Measurements from ENCODE around the gene PIEZO1.

DNA sequence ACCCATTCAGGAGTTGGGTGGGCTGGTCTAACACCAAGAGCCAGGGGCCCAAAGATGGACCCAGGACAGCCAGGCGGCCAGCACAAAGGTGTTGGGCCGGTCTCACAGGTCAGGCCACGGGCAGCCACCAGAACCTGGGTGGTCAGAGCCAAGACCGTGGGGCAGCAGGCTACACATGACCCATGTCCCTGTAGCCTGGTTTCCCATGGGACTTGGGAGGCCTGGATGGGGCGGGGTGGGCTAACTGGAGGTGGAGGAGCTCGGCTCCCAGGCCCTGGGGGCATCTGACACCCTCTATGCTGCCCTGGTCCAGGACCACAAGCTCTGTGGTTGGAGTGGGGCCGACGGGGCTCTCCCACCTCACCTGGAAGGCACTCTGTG, 61.5 kb downstream of the PIEZO1 start:
- TF ChIP-seq CTCF (IDR thresholded peaks at IDR 0.05) (no peak), POLR2A (IDR thresholded peaks at IDR 0.05) (no peak)

Measured in right lobe of liver (tissue), 4 donors.